ENCODE data around the gene CYB5D1.

- TF ChIP-seq CTCF (IDR thresholded peaks at IDR 0.05) (no peak), POLR2A (IDR thresholded peaks at IDR 0.05) (no peak)
Measured at GRCh38 chr17:7878234-7878633, 20.4 kb downstream of the CYB5D1 start.

Data from thyroid gland (tissue), 4 donors.